HUES64 (cell line): ENCODE measurements around the gene MPIG6B.

Experiments used
- H3K27ac ChIP-seq: 2 replicates; pipeline ENCODE4 v1.7.0; 2013; ENCODE audit warnings: low read depth, low read length, inconsistent platforms
- H3K27me3 ChIP-seq: 2 replicates; pipeline ENCODE4 v1.6.1; 2013; ENCODE audit warnings: mild to moderate bottlenecking, low read length; ENCODE audit not compliant: insufficient read depth
- H3K36me3 ChIP-seq: 2 replicates; pipeline ENCODE4 v1.6.1; 2013; ENCODE audit warnings: mild to moderate bottlenecking, low read length; ENCODE audit not compliant: insufficient read depth
- H3K4me1 ChIP-seq: 2 replicates; pipeline ENCODE4 v1.6.1; 2013; ENCODE audit warnings: mild to moderate bottlenecking, low read length, moderate library complexity; ENCODE audit not compliant: insufficient read depth
- H3K4me3 ChIP-seq: 2 replicates; pipeline ENCODE4 v1.5.1; 2013; ENCODE audit warnings: mild to moderate bottlenecking, low read length, moderate library complexity
- H3K9ac ChIP-seq: 2 replicates; pipeline ENCODE4 v1.6.1; 2013; ENCODE audit warnings: mild to moderate bottlenecking, low read depth, low read length
- H3K9me3 ChIP-seq: 2 replicates; pipeline ENCODE4 v1.6.1; 2013; ENCODE audit warnings: low read depth, low read length; ENCODE audit not compliant: insufficient read depth
- WGBS: fragments of 150-250, 120-280 bp; methylation state at CpG from one replicate; pipeline ENCODE4 v1.1.7; 2013; ENCODE audit warnings: missing lambda C conversion rate; 5-methylcytosine and 5-hydroxymethylcytosine counted together

Gene MPIG6B

DNA sequence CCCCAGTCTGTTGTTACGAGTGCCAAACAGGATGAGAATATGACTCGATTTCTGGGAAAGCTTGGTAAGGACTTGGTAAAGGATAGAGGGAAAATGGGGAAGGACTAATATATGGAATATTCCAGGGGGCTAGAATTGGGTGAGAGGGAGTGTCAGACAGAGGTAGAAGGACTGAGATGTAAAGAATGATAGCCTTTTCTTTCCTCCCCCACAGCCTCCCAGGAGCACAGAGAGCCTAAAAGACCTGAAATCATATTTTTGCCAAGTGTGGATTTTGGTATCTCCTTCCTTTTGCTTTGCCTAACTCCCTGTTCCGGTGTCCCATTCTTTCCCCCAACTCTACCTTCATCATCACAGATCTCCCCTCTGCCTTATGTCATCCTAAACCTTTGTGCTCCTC, 19.7 kb downstream of the MPIG6B start:
- no peaks in the 10 kb centered on the region for H3K9me3 ChIP-seq
- peaks cover 30% of the 10 kb centered on the region for H3K36me3 ChIP-seq
- 96% methylated on average over 3 of the region's 3 CpGs for WGBS
- no peak overlapping the region for H3K4me3 ChIP-seq
- H3K9ac ChIP-seq, result no peak overlapping the region
- no peak overlapping the region for H3K27ac ChIP-seq
- H3K27me3 ChIP-seq, result no peaks in the 10 kb centered on the region
- peaks cover 27% of the 10 kb centered on the region for H3K4me1 ChIP-seq

DNA sequence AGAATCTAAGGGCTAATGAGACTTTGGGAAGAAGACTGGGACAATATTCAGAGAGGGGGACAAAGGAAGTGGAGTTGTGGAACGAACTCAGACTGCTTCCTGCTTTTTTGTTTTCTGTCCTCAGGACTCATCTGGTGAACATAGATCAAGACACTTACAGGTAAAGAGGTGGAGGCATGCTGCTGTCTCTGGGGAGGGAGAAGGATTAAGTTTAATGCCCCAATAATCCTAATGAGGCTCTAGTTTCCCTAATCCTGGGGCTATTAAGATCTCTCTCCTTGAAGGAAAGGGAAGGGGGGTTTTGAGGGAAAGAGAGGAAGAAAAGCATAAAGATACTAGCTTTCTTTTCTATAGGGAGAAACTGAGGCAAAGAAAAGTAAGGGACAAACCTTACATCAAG, 21.2 kb downstream of the MPIG6B start:
- peaks cover 13% of the 10 kb centered on the region; the same call in 1 of the 2 replicates for H3K4me1 ChIP-seq
- H3K36me3 ChIP-seq, result peaks cover 33% of the 10 kb centered on the region
- H3K4me3 ChIP-seq, result no peak overlapping the region
- no peaks in the 10 kb centered on the region for H3K9me3 ChIP-seq
- WGBS, result 95% methylated on average over 1 of the region's 1 CpG
- no peaks in the 10 kb centered on the region for H3K27me3 ChIP-seq
- no peak overlapping the region for H3K9ac ChIP-seq
- no peak overlapping the region for H3K27ac ChIP-seq

DNA sequence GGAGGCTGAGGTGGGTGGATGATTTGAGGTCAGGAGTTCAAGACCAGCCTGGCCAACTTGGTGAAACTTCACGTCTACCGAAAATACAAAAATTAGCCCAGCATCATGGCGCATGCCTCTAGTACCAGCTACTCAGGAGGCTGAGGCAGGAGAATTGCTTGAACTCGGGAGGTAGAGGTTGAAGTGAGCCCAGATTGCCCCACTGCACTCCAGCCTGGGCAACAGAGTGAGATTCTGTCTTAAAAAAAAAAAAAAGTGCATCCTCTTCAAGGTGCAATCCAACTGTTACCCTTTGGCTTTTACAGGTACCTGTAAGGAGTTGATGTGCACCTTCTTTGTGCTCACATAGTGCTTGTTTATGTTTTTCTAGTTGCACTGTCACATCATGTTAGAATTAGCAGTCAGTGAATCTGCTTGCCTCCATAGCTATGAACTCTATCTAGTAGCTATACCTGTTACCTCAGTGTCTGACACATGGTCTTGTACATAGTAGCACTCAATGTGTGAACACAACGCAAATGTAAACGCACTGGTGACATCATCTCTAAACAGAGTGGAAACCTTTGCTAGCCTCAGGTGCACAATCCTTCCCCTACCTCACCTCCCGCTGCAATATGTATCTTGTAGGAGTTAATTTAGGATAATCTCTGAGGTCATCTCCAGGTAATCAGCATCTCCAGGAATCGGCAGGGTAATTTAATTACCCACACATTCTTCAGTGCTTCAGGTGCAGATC, 26.3 kb downstream of the MPIG6B start:
- no peak overlapping the region for H3K9ac ChIP-seq
- H3K27me3 ChIP-seq, result no peaks in the 10 kb centered on the region
- H3K4me3 ChIP-seq, result no peak overlapping the region
- H3K9me3 ChIP-seq, result no peaks in the 10 kb centered on the region
- no peaks in the 10 kb centered on the region for H3K4me1 ChIP-seq
- peaks cover 13% of the 10 kb centered on the region for H3K36me3 ChIP-seq
- no peak overlapping the region for H3K27ac ChIP-seq
- WGBS, result 97% methylated on average over 6 of the region's 8 CpGs

DNA sequence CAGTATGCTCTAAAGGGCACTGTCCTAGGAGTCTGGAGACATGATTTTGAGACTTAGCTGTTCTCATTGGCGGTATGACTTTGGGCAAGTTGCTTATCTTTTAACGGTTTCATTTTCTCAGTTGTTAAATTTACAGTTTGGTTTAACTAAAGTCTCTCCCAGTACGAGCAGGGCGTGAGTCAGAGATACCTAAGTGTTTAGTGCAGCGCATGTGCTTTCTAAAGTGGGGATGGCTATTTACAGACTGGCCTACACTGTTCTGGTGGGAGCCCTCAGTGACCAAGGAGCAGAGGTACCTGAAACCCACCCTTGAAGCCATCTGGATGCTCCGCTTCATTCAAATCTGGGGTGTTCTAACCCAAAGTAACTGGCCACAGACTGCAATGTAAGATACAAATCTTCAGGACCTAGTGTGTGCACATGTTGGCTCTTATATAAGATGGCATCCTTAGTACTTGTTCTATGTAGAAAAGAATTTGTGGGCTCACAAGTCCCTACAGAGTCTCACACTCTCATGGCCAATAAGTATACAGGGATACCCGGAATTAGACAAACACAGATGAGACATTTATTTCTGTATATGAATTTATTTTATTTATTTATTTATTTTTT, 27.3 kb downstream of the MPIG6B start:
- Histone ChIP-seq H3K4me3 (no peak overlapping the region), H3K9ac (no peak overlapping the region), H3K27ac (no peak overlapping the region), H3K27me3 (no peaks in the 10 kb centered on the region), H3K9me3 (no peaks in the 10 kb centered on the region), H3K36me3 (peaks cover 13% of the 10 kb centered on the region), H3K4me1 (no peaks in the 10 kb centered on the region)
- 97% methylated on average over 6 of the region's 7 CpGs for WGBS

DNA sequence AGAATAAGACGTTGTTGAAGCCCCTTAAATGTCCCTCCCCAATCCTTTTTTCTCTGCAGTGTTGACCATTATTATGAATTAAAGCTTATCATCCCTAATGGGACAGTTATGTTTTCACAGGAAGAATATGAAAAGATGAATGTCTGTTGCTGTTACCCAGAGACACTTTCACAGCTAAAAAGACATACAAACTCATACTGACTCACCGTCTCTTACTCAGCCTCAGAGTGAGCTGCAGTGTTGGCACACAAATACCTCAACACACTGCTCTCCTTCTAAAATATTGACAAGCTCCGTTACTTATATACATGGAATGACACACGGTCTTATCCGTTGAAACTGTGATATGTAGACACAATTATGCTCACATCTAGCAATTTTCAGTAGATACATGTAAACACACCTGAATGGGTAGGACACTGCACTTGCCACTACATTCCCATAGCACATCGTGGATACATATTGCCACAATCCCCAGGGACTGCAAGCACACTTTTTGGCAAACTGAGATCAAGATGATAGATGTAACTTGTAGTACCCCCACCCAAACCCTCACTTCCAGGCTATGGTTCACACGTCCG, 29.7 kb downstream of the MPIG6B start:
- no peaks in the 10 kb centered on the region for H3K27me3 ChIP-seq
- no peak overlapping the region for H3K9ac ChIP-seq
- no peaks in the 10 kb centered on the region for H3K9me3 ChIP-seq
- no peaks in the 10 kb centered on the region for H3K4me1 ChIP-seq
- no peak overlapping the region for H3K27ac ChIP-seq
- H3K4me3 ChIP-seq, result no peak overlapping the region
- peaks cover 7% of the 10 kb centered on the region; the same call in 1 of the 2 replicates for H3K36me3 ChIP-seq
- 89% methylated on average over 8 of the region's 8 CpGs for WGBS

DNA sequence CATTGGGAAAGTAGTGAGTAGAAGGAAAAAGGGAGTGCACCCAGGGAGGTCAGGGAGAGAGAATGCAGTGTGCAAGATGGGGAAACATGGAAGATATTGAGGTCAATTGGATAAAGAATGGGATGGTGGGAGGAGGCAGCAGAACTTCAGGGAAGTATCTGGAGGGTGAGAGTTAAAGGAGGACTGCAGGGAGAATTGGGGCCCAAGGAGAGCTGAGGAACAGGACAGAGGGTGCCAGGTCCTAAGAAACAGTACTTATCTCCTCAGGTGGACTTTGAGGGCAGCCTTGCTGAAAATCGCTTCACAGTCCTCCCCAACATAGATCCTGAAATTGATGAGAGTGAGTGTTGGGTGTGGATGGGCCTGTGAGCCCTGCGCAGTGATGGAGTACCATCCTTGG, 35.1 kb downstream of the MPIG6B start:
- H3K27me3 ChIP-seq, result no peaks in the 10 kb centered on the region
- no peaks in the 10 kb centered on the region for H3K9me3 ChIP-seq
- H3K9ac ChIP-seq, result no peak overlapping the region
- no peak overlapping the region for H3K27ac ChIP-seq
- 95% methylated on average over 2 of the region's 2 CpGs for whole genome bisulfite sequencing
- H3K4me1 ChIP-seq, result peaks cover 2% of the 10 kb centered on the region; the same call in 1 of the 2 replicates
- peaks cover 36% of the 10 kb centered on the region; the same call in 1 of the 2 replicates for H3K36me3 ChIP-seq
- no peak overlapping the region for H3K4me3 ChIP-seq

DNA sequence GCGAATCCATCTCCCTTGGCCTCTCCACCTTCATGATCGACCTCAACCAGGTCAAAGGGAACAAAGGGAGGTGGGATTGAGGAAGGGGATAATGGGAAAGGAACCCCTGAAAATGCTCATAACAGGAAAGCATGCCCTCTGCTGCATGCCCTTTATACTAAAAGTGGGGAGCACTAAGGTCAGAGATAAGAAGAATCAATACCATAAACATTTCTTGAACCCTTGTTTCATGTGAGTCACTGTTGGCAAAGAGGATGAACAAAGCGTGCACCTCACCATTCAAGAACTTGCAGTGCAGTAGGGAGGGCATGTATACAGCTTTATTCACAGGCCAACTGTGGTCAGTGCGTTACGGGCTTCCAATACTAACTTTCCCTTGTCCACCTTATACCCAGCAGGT, 37.6 kb downstream of the MPIG6B start:
- Histone ChIP-seq H3K27ac (no peak overlapping the region), H3K36me3 (peaks cover 36% of the 10 kb centered on the region; the same call in 1 of the 2 replicates)
- 97% methylated on average over 5 of the region's 5 CpGs for WGBS

DNA sequence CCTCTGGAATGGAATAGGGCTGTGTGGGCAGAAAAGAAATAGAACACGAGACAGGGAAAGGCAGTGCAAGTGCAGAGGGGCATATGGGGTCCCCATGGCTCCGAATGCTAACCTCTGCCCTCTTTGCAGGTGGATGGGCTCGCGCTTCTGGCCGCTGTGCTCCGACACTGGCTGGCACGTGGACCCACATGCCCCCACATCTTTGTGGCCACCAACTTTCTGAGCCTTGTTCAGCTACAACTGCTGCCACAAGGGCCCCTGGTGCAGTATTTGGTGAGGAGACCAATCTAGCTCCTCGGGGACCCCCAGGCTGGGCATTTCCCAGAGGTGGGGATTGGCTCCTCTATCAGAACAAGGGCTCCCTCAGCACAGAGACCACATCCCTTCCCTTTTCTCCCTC, 38.2 kb downstream of the MPIG6B start:
- no peaks in the 10 kb centered on the region for H3K9me3 ChIP-seq
- H3K4me1 ChIP-seq, result peaks cover 4% of the 10 kb centered on the region; the same call in 1 of the 2 replicates
- 96% methylated on average over 8 of the region's 8 CpGs for WGBS
- H3K36me3 ChIP-seq, result peaks cover 36% of the 10 kb centered on the region; the same call in 1 of the 2 replicates
- H3K9ac ChIP-seq, result no peak overlapping the region
- no peak overlapping the region for H3K27ac ChIP-seq
- H3K27me3 ChIP-seq, result no peaks in the 10 kb centered on the region
- H3K4me3 ChIP-seq, result no peak overlapping the region

More for the DNA sequence above, 37.6 kb downstream of the MPIG6B start:
- H3K4me1 ChIP-seq, result peaks cover 4% of the 10 kb centered on the region; the same call in 1 of the 2 replicates
- no peak overlapping the region for H3K9ac ChIP-seq
- H3K27me3 ChIP-seq, result no peaks in the 10 kb centered on the region
- no peaks in the 10 kb centered on the region for H3K9me3 ChIP-seq
- no peak overlapping the region for H3K4me3 ChIP-seq

DNA sequence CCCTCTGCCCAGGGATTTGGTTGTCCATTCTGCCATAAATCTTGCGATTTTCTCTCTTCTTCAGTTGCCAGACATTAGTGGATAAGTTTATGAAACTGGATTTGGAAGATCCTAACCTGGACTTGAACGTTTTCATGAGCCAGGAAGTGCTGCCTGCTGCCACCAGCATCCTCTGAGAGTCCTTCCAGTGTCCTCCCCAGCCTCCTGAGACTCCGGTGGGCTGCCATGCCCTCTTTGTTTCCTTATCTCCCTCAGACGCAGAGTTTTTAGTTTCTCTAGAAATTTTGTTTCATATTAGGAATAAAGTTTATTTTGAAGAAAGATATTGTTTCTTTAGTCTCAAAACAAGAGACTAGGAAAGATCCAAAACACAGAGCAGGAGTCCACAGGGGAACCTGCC, 39.2 kb downstream of the MPIG6B start, which contains the start of gene SAPCD1:
TSS of gene SAPCD1 (plus strand) at position 301 of the 400 bp plus-strand sequence. CDS start 399 bp downstream, outside the sequence.
- Histone ChIP-seq H3K27me3 (no peaks in the 10 kb centered on the region), H3K4me1 (peaks cover 8% of the 10 kb centered on the region; the same call in 1 of the 2 replicates), H3K4me3 (no peak within 1 kb of the TSS), H3K9me3 (no peaks in the 10 kb centered on the region), H3K36me3 (peaks cover 36% of the 10 kb centered on the region; the same call in 1 of the 2 replicates), H3K27ac (peak within 1 kb of the TSS; percentile 51; the same call in 1 of the 2 replicates), H3K9ac (0 out of 2 replicates have a peak within 1 kb of the TSS, but pooled peaks have one; percentile 1)
- 85% methylated on average over 3 of the region's 4 CpGs for WGBS

DNA sequence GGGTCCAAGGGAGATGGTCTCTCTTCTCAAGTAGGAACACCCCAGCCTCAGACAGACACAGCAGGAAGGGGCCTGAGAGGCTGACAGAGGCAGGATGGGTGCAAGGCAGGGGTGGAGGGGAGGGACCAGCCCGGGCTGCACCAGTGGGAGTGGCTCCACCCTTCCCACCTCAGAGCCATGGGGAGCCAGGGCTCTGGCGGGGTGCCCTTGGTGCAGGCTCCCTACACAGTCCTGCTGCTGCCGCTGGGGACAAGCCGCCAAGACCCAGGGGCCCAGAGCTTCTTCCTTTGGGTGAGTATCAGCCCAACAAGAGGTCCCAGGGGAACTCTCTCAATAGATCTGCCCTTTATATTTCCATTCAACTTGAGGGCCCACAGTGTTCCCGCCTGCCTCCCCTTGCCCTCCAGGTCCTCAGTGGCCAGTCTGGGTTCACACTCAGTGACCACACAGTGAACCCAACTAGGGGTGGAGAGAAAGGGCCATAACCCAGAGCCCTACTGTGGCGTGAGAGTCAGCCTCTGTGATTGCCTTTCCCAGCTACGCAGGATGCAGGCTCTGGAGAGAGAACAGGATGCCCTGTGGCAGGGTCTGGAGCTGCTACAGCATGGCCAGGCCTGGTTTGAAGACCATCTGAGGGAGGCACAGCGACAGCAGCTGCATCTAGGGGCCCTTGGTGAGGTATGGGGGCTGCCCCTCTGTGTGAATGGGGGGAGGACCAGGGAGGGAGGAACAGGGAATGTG, 39.9 kb downstream of the MPIG6B start:
- WGBS, result 83% methylated on average over 8 of the region's 8 CpGs
- no peak overlapping the region for H3K4me3 ChIP-seq
- peak overlapping the region; percentile 51; the same call in 1 of the 2 replicates for H3K27ac ChIP-seq
- H3K9ac ChIP-seq, result 0 out of 2 replicates have a peak overlapping the region, but pooled peaks have one; percentile 1
- H3K4me1 ChIP-seq, result peaks cover 8% of the 10 kb centered on the region; the same call in 1 of the 2 replicates
- H3K9me3 ChIP-seq, result no peaks in the 10 kb centered on the region
- peaks cover 34% of the 10 kb centered on the region; the same call in 1 of the 2 replicates for H3K36me3 ChIP-seq
- no peaks in the 10 kb centered on the region for H3K27me3 ChIP-seq
